OCI-LY3 (cell line): ENCODE results near the gene RAD21L1.

ENCODE experiments used
- H2AFZ ChIP-seq: fragments of 200-600, 300-600 bp; shearing (Covaris generic); 2 replicates; pipeline ENCODE4 v1.6.0; 2014; ENCODE audit warnings: antibody characterized with exemption, low read depth, low read length
- H3K27ac ChIP-seq: fragments of 200-600, 300-600 bp; sonication (generic); 2 replicates; pipeline ENCODE4 v1.5.1; 2014; ENCODE audit warnings: mild to moderate bottlenecking, low read length, moderate library complexity, mixed read lengths
- H3K27me3 ChIP-seq: fragments of 200-600, 300-600 bp; sonication (generic); 2 replicates; pipeline ENCODE4 v1.6.1; 2014; ENCODE audit warnings: low read depth, low read length, mixed read lengths
- H3K36me3 ChIP-seq: fragments of 200-600, 300-600 bp; sonication (generic); replicated peaks from 2 replicates; pipeline ENCODE3; 2014; ENCODE audit warnings: low read depth, low read length, mixed read lengths
- H3K4me1 ChIP-seq: fragments of 300-600, 200-600 bp; sonication (generic); 2 replicates; pipeline ENCODE4 v1.6.1; 2014; ENCODE audit warnings: low read length, mixed read lengths
- H3K4me2 ChIP-seq: fragments of 200-600, 300-600 bp; sonication (generic); 2 replicates; pipeline ENCODE4 v1.6.1; 2014; ENCODE audit warnings: low read length, mixed read lengths
- H3K4me3 ChIP-seq: fragments of 300-600, 200-600 bp; sonication (generic); 2 replicates; pipeline ENCODE4 v1.5.1; 2014; ENCODE audit warnings: antibody characterized with exemption, mild to moderate bottlenecking, low read length, moderate library complexity
- H3K79me2 ChIP-seq: fragments of 300-600, 200-600 bp; shearing (Covaris generic); 2 replicates; pipeline ENCODE4 v1.6.1; 2014; ENCODE audit warnings: mild to moderate bottlenecking, low read length, mixed read lengths
- H3K9ac ChIP-seq: fragments of 300-600, 200-600 bp; shearing (Covaris generic); 2 replicates; pipeline ENCODE4 v1.6.0; 2014; ENCODE audit warnings: mild to moderate bottlenecking, low read length, moderate library complexity
- H3K9me3 ChIP-seq: fragments of 200-600, 300-600 bp; shearing (Covaris generic); 2 replicates; pipeline ENCODE4 v1.6.1; 2014; ENCODE audit warnings: low read length, mixed read lengths; ENCODE audit not compliant: insufficient read depth
- H4K20me1 ChIP-seq: fragments of 200-600, 300-600 bp; sonication (generic); 2 replicates; pipeline ENCODE4 v1.6.1; 2016; ENCODE audit warnings: low read length, mixed read lengths; ENCODE audit not compliant: insufficient read depth
- CTCF ChIP-seq: fragments of 200-600, 300-600 bp; sonication (generic); IDR thresholded peaks from 2 replicates; pipeline ENCODE4 v1.5.1; 2014; ENCODE audit warnings: antibody characterized with exemption, low read length, low read depth
- EZH2phosphoT487 ChIP-seq: fragments of 200-600 bp; shearing (Covaris generic); IDR thresholded peaks from 2 replicates; pipeline ENCODE4 v1.6.1; 2018; ENCODE audit warnings: antibody characterized with exemption, mixed run types, low read depth

Gene RAD21L1

GRCh38 chr20:1187605-1188171 lies 38.2 kb upstream of the RAD21L1 start:
- H3K4me1 ChIP-seq = no peaks in the 10 kb centered on the region
- H3K27ac ChIP-seq = no peak overlapping the region
- H3K27me3 ChIP-seq = no peaks in the 10 kb centered on the region
- no peak overlapping the region for H3K4me2 ChIP-seq
- TF ChIP-seq CTCF (no peak), EZH2phosphoT487 (no peak)
- no peaks in the 10 kb centered on the region for H3K36me3 ChIP-seq
- no peak overlapping the region for H3K9ac ChIP-seq
- no peaks in the 10 kb centered on the region for H3K79me2 ChIP-seq
- H3K4me3 ChIP-seq = no peak overlapping the region
- H4K20me1 ChIP-seq = no peaks in the 10 kb centered on the region
- no peaks in the 10 kb centered on the region for H3K9me3 ChIP-seq
- H2AFZ ChIP-seq = no peak overlapping the region

- no peaks in the 10 kb centered on the region for H3K36me3 ChIP-seq
- no peaks in the 10 kb centered on the region for H3K79me2 ChIP-seq
- no peak overlapping the region for H3K4me3 ChIP-seq
- no peak overlapping the region for H2AFZ ChIP-seq
- H3K4me1 ChIP-seq = no peaks in the 10 kb centered on the region
- no peak overlapping the region for H3K4me2 ChIP-seq
- no peak overlapping the region for H3K9ac ChIP-seq
- no peak overlapping the region for H3K27ac ChIP-seq
- no peaks in the 10 kb centered on the region for H3K9me3 ChIP-seq
- no peaks in the 10 kb centered on the region for H4K20me1 ChIP-seq
- TF ChIP-seq EZH2phosphoT487 = no peak
- TF ChIP-seq CTCF = no peak
- H3K27me3 ChIP-seq = no peaks in the 10 kb centered on the region
Measured at GRCh38 chr20:1188347-1188746, 37.5 kb upstream of the RAD21L1 start.

- Histone ChIP-seq H2AFZ (no peak overlapping the region), H3K4me2 (no peak overlapping the region), H3K36me3 (no peaks in the 10 kb centered on the region), H3K9ac (no peak overlapping the region), H3K27ac (no peak overlapping the region), H3K79me2 (no peaks in the 10 kb centered on the region), H3K4me1 (no peaks in the 10 kb centered on the region), H3K9me3 (no peaks in the 10 kb centered on the region), H3K27me3 (no peaks in the 10 kb centered on the region), H3K4me3 (no peak overlapping the region), H4K20me1 (no peaks in the 10 kb centered on the region)
- TF ChIP-seq CTCF (no peak), EZH2phosphoT487 (no peak)
Measured at GRCh38 chr20:1189827-1190226, 36.0 kb upstream of the RAD21L1 start.

GRCh38 chr20:1190847-1191246 lies 35.0 kb upstream of the RAD21L1 start:
- no peaks in the 10 kb centered on the region for H4K20me1 ChIP-seq
- no peak overlapping the region for H3K4me2 ChIP-seq
- no peaks in the 10 kb centered on the region for H3K9me3 ChIP-seq
- no peak overlapping the region for H3K27ac ChIP-seq
- no peak overlapping the region for H3K9ac ChIP-seq
- no peaks in the 10 kb centered on the region for H3K36me3 ChIP-seq
- H3K4me1 ChIP-seq = no peaks in the 10 kb centered on the region
- no peak overlapping the region for H2AFZ ChIP-seq
- TF ChIP-seq EZH2phosphoT487 (no peak), CTCF (no peak)
- H3K79me2 ChIP-seq = no peaks in the 10 kb centered on the region
- no peak overlapping the region for H3K4me3 ChIP-seq
- no peaks in the 10 kb centered on the region for H3K27me3 ChIP-seq
